Left cardiac atrium (tissue), 4 donors: ENCODE data around the gene SLC35A1. TPM values are rescaled to one million over a fixed set of nuclear protein-coding genes. Genes with fewer than 3 reads are reported as not detected.
A peak's percentile ranks its signal among the peaks of the same experiment; 100 is the strongest.

Experiments used
- ATAC-seq, 2 donors: fragments of 200-7000 bp; cut with Tn5 transposase; one replicate each; pipeline ENCODE4 v1.9.1; 2020; ENCODE audit warnings: mild to moderate bottlenecking in 2 of 2, moderate library complexity in 2 of 2
- DNase-seq: peaks from one replicate; pipeline ENCODE4 v3.0.0-alpha.2; 2020
- intact Hi-C, 2 donors: fragments of 100-400 bp; cut with DNase I; formaldehyde crosslinking; loops; one replicate each; pipeline versions ENCODE4 v1.14.1 to v1.15.1; 2022 to 2023
- total RNA-seq, 2 donors: library from RNA; stranded (reverse); fragmentation: NEBNext Ultra II Directional; extraction: Animal tissue kit (Norgen Biotek cat#: 25700); gene quantifications; one replicate each; pipeline ENCODE4 v1.2.1, GENCODE V29; 2021
- donor health status: DM: no; HTN: yes; CAD: no.
- donor health status: DM: no; HTN: yes; CAD: no; lungs with severe emphysema.
- donor health status: DM: yes; HTN: yes; CAD: no.
- donor health status: Dilated cardiomyopathy.

SLC35A1 gene
- total RNA-seq, 2 donors from 2014 or later = 11.5 to 12.6 TPM

GRCh38 chr6:87514831-87515230 lies 42.1 kb downstream of the SLC35A1 start:
- ATAC-seq = no peak
- intact Hi-C loops = no loop called here
- DNase-seq = no peak

- ATAC-seq = no peak
- no peak for DNase-seq
- intact Hi-C loops = no loop called here
Measured at GRCh38 chr6:87518453-87518852, 45.7 kb downstream of the SLC35A1 start.

DNA sequence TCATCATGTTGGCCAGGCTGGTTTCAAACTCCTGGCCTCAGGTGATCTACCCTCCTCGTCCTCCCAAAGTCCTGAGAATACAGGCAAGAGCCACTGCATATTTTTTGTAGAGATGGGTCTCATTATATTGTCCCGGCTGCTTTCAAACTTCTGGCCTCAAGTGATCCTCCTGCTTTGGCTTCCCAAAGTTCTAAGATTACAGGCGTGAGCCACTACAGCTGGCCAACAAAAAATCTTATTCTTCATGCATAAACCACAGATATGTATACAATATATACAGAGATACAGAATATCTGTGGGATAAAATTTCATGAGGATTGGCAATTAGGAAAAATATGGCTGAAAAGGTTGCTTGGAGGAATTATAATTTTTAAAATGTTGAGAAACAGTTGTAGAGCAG lies 49.9 kb downstream of the SLC35A1 start:
- DNase-seq = no peak
- intact Hi-C loops = no loop called here
- ATAC-seq = no peak

DNA sequence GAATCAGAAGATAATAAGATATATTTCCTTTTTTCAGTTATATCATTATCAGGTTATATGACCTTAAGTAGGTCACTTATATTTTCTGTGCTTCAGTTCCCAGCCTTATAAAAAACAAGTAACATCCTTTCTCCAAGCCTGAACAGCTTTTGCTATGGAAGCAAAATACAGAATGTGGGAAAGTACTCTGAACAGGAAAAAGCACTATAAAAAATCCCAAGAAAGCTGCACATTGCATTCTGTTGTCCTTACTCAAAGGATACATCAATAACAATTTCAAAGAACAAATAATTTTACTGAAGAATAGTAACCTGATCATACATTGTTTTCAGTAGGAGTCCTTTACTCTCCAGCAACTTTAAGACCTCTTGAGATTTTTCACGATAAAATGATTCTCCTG lies 56.4 kb downstream of the SLC35A1 start:
- ATAC-seq = no peak
- intact Hi-C loops = no loop called here
- DNase-seq = no peak

- intact Hi-C loops = no loop called here
- ATAC-seq = no peak
Measured at GRCh38 chr6:87534377-87535047, 61.7 kb downstream of the SLC35A1 start.

DNA sequence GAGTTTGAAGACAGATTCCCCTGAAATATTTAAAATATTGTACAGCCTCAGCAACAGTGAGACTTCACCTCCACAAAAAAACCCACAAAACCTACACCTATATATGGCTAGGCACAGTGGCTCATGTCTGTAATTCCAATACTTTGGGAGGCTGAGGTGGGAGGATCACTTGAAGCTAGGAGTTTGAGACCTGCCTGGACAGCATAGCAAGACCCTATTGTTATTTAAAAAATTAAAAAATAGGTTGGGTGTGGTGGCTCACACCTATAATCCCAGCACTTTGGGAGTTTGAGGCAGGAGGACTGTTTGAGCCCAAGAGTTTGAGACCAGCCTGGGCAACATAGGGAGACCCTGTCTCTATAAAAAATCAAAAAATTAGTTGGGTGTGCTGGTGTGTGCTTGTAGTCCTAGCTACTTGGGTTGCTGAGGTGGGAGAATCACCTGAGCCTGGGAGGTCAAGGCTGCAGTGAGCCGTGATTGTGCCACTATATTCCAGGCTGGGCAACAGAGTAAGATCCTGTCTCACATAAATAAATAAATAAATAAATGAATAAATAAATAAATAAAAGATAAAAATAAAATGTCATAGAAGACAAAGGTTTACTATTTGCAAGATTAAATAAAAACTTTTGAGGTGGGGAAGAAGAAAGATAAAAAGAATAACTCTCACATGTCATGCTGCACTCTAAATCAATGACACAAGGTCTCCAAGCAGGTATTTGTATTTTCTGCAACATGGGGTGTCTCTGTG lies 65.9 kb downstream of the SLC35A1 start:
- no peak for DNase-seq
- no peak for ATAC-seq
- intact Hi-C loops = no loop called here

More at GRCh38 chr6:87534377-87535047, 61.7 kb downstream of the SLC35A1 start:
- DNase-seq = no peak

GRCh38 chr6:87539554-87539953 lies 66.8 kb downstream of the SLC35A1 start:
- intact Hi-C loops = no loop called here
- no peak for DNase-seq
- no peak for ATAC-seq

DNA sequence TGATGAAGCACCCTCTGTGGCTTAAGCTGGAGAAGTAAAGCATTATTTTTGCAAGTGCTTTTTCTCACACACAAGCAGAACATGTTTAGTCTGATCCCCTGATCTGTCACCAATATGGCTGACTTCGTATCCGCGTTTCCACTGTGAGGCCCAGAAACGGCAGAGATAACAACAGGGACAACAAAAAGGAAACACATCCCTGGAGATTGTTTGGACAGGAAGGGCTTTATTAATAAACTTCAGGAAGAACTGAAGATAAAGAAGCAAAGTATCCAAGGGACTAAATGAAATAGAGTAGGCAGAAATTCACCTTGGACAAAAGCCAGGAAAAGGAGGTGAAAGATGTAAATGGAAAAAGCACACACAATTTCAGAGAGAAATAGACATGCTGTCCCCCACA lies 67.8 kb downstream of the SLC35A1 start:
- ATAC-seq (peak; percentile 50 to 67), DNase-seq (peak; percentile 34)
- intact Hi-C loops = no loop called here

DNA sequence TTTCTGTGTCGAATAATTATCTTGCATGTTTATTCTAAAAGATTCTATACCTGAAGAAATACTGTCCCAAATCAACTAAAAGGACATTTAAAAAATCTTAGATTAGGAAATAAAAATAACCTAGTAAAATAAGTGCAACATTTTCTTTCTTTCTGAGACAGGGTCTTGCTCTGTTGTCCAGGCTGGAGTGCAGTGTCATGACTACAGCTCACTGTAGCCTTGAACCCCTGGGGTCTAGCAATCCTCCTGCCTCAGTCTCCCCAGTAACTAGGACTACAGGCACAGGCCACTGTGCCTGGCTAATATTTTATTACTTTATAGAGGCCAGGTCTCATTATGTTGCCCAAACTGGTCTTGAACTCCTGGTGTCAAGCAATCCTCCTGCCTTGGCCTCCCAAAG lies 68.3 kb downstream of the SLC35A1 start:
- ATAC-seq = no peak
- DNase-seq = no peak
- intact Hi-C loops = no loop called here

DNA sequence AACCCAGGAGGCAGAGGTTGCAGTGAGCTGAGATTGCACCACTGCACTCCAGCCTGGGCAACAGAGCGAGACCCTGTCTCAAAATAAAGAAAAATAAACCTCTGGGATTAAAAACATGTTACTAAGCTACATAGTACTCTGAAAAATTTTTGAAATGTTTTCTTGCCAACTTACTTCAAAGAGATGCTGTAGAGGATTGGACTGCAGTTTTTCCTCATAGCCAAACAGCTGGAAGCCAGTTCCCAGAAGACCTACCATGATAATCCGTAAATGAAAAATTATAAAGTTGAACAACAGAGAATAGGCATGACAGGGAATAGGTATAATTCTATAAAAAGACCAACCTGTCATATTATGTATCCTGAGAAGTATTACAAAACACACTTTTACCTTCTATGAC lies 69.0 kb downstream of the SLC35A1 start:
- intact Hi-C loops = no loop called here
- DNase-seq (no peak), ATAC-seq (no peak)

GRCh38 chr6:87543696-87544473 lies 71.1 kb downstream of the SLC35A1 start:
- DNase-seq (no peak), ATAC-seq (no peak)
- intact Hi-C loops = no loop called here

DNA sequence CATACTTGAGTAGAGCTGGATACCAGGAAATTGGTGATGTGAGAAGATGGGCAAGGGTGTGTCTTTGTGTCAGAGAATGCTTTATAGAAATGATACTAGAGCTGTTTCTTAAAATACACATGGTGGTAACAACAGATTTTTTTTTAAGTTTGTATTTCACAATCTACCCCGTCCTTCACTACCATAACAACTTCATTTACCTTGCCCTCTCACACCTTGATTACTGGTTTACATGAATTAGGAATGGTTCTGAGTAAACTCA lies 71.6 kb downstream of the SLC35A1 start:
- ATAC-seq (no peak), DNase-seq (no peak)
- intact Hi-C loops = no loop called here

GRCh38 chr6:87551799-87552198 lies 79.0 kb downstream of the SLC35A1 start:
- intact Hi-C loops = no loop called here
- ATAC-seq (no peak), DNase-seq (no peak)

DNA sequence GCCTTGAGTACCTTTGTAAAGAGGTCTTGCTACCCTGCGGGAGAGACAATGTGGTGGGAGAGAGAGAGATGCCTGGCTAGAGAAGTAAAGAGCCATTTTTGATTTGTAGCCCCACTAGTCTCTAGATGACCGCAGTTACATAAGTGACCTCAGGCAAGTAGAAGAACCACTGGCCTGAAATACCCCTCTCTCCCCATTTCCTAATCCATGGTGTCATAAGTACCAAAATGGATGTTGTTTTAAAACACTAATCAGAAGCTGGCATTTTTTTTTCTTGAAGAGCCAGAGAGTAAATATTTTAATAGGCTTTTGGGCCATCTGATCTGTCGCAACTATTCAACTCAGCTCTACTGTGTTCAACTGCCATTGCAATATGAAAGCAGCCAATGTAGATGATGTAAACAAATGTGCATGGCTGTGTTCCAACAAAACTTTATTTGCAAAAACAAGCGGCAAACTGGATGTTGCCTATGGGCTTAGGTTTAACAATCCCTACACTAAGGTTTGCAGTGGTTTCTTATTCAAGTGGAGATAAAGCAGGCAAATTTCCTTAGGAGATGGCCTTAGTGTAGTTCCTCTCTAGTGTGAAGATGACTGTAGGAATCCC lies 80.5 kb downstream of the SLC35A1 start:
- DNase-seq (no peak), ATAC-seq (no peak)
- intact Hi-C loops = no loop called here

GRCh38 chr6:87555506-87555905 lies 82.7 kb downstream of the SLC35A1 start:
- intact Hi-C loops = no loop called here
- no peak for ATAC-seq

DNA sequence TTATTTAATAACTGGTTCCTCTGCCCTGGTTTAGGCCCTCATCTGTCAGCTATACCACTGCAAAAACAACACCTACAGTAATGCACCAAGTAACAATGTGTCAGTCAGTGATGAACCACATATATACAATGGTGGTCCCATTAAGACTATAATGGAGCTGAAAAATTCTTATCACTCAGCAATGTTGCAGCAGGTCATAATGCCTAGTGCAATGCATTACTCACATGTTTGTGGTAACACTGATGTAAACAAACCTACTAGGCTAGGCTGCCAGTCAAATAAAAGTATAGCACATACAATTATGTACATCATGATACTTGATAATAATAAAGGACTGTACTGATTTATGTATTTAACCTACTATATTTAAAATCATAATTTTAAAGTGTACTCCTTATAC lies 85.7 kb downstream of the SLC35A1 start:
- intact Hi-C loops = no loop called here
- DNase-seq (no peak), ATAC-seq (no peak)

More at GRCh38 chr6:87555506-87555905, 82.7 kb downstream of the SLC35A1 start:
- no peak for DNase-seq

GRCh38 chr6:87561017-87561416 lies 88.2 kb downstream of the SLC35A1 start:
- DNase-seq = no peak
- intact Hi-C loops = no loop called here

More at GRCh38 chr6:87561017-87561416, 88.2 kb downstream of the SLC35A1 start:
- no peak for ATAC-seq
